Colonic mucosa (tissue), 4 donors: ENCODE results near the gene PRMT7. TPM values are rescaled to one million over a fixed set of nuclear protein-coding genes. Genes with fewer than 3 reads are reported as not detected.

Experiments used
- DNase-seq: peaks from one replicate; pipeline ENCODE4 v3.0.0-alpha.2; 2020
- H3K27ac ChIP-seq: fragments of 200-600 bp; one replicate; pipeline ENCODE4 v1.8.0; 2021
- H3K27me3 ChIP-seq: fragments of 200-600 bp; one replicate; pipeline ENCODE4 v1.8.0; 2021
- H3K36me3 ChIP-seq: fragments of 200-600 bp; one replicate; pipeline ENCODE4 v1.8.0; 2021
- H3K4me1 ChIP-seq: fragments of 200-600 bp; one replicate; pipeline ENCODE4 v1.8.0; 2021; ENCODE audit warnings: mild to moderate bottlenecking
- H3K4me3 ChIP-seq: fragments of 200-600 bp; one replicate; pipeline ENCODE4 v1.8.0; 2021
- H3K9ac ChIP-seq, 2 donors: one replicate each; pipeline ENCODE4 v1.7.0; 2013; ENCODE audit warnings: control low read depth in 2 of 2, low read depth in 2 of 2, low read length in 2 of 2
- H3K9me3 ChIP-seq: fragments of 200-600 bp; one replicate; pipeline ENCODE4 v1.8.0; 2021
- intact Hi-C: fragments of 100-400 bp; cut with DNase I; formaldehyde crosslinking; loops from one replicate; pipeline ENCODE4 v1.14.1; 2022
- total RNA-seq, 2 donors: library from RNA; stranded (reverse); fragmentation: NEBNext Ultra II Directional in 1 of 2; extraction: Animal tissue kit (Norgen Biotek cat#: 25700) in 1 of 2; gene quantifications; one replicate each; pipeline ENCODE4 v1.2.1, GENCODE V29; 2021
- TF ChIP-seq, protein P1 (sequence below): fragments of 200-600 bp; IDR thresholded peaks from one replicate; pipeline ENCODE4 v1.8.0; 2022; ENCODE audit warnings: antibody characterized with exemption, mild to moderate bottlenecking
- donor health status: healthy.
- donor health status: DM: no; HTN: no; CAD: no.
- donor health status: DM: no; HTN: no; CAD: no.

Gene PRMT7
- total RNA-seq, 2 donors from 2014 or later, result 18.0 to 45.4 TPM

DNA sequence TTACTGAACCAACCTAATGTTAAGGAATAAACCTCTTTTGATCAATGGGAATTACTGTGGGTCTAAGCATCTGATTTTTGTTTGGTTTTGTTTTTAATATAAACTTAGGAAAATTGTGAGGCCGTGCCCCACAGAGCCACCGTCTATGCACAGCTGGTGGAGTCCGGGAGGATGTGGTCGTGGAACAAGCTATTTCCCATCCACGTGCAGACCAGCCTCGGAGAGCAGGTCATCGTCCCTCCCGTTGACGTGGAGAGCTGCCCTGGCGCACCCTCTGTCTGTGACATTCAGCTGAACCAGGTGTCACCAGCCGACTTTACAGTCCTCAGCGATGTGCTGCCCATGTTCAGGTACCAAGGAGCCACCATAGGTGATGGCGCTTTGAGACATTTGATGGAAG lies 28.4 kb downstream of the PRMT7 start:
- no peak for DNase-seq
- H3K9me3 ChIP-seq, result no peaks in the 10 kb centered on the region
- no peaks in the 10 kb centered on the region for H3K27me3 ChIP-seq
- intact Hi-C loops, result no loop called here
- H3K36me3 ChIP-seq, result peaks cover 4% of the 10 kb centered on the region
- no peak overlapping the region for H3K4me3 ChIP-seq
- TF ChIP-seq, protein P1, sequence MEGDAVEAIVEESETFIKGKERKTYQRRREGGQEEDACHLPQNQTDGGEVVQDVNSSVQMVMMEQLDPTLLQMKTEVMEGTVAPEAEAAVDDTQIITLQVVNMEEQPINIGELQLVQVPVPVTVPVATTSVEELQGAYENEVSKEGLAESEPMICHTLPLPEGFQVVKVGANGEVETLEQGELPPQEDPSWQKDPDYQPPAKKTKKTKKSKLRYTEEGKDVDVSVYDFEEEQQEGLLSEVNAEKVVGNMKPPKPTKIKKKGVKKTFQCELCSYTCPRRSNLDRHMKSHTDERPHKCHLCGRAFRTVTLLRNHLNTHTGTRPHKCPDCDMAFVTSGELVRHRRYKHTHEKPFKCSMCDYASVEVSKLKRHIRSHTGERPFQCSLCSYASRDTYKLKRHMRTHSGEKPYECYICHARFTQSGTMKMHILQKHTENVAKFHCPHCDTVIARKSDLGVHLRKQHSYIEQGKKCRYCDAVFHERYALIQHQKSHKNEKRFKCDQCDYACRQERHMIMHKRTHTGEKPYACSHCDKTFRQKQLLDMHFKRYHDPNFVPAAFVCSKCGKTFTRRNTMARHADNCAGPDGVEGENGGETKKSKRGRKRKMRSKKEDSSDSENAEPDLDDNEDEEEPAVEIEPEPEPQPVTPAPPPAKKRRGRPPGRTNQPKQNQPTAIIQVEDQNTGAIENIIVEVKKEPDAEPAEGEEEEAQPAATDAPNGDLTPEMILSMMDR, result no peak
- H3K27ac ChIP-seq, result no peak overlapping the region
- no peaks in the 10 kb centered on the region for H3K4me1 ChIP-seq
- H3K9ac ChIP-seq, result no peak overlapping the region

DNA sequence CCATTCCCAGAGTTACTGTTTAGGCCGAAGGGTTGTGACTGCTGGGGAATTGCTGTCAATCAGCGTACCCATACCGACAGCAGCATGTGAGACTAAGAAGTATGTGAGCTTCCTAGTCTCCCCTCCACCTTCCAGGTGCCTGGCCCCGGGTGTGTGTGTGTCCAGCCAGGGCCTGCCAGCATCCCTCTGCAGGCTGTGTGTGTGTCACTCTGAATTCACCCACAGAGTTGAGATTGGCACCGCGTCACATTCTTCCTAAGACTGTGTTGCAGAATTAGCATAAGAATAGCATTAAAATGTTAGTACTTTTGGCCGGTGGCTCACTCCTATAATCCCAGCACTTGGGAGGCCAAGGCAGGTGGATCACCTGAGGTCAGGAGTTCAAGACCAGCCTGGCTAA lies 31.8 kb downstream of the PRMT7 start:
- Histone ChIP-seq H3K4me1 (no peaks in the 10 kb centered on the region), H3K9me3 (no peaks in the 10 kb centered on the region), H3K36me3 (peaks cover 4% of the 10 kb centered on the region), H3K27me3 (no peaks in the 10 kb centered on the region), H3K4me3 (no peak overlapping the region), H3K9ac (no peak overlapping the region), H3K27ac (no peak overlapping the region)
- no peak for DNase-seq
- TF ChIP-seq, protein P1, result no peak
- intact Hi-C loops, result no loop called here

DNA sequence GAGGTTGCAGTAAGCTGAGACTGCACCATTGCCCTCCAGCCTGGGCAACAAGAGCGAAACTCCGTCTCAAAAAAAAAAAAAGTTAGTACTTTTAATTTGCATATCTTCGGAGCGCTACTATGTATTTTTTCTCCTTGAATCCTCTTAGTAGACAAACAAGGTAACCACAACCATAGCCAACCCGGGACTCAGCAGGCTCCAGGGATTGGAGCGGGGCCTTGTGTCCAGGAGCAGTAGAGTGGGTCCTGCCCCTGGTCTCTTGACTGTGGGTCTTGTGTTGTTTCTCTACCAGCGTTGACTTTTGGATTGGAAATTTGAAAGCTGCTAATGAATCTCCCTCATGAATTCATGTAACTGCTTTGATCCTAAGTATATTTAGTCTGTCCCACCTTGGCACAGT lies 32.3 kb downstream of the PRMT7 start:
- no peak overlapping the region for H3K4me3 ChIP-seq
- H3K27me3 ChIP-seq, result no peaks in the 10 kb centered on the region
- H3K36me3 ChIP-seq, result peaks cover 4% of the 10 kb centered on the region
- H3K9ac ChIP-seq, result no peak overlapping the region
- intact Hi-C loops, result no loop called here
- TF ChIP-seq, protein P1, result no peak
- no peak for DNase-seq
- H3K4me1 ChIP-seq, result no peaks in the 10 kb centered on the region
- no peak overlapping the region for H3K27ac ChIP-seq
- H3K9me3 ChIP-seq, result no peaks in the 10 kb centered on the region

- Histone ChIP-seq H3K4me3 (no peak overlapping the region), H3K4me1 (no peaks in the 10 kb centered on the region), H3K27me3 (no peaks in the 10 kb centered on the region), H3K36me3 (peaks cover 7% of the 10 kb centered on the region), H3K9ac (no peak overlapping the region), H3K9me3 (no peaks in the 10 kb centered on the region), H3K27ac (no peak overlapping the region)
- intact Hi-C loops, result no loop called here
- TF ChIP-seq, protein P1, result no peak
- no peak for DNase-seq
These were observed 33.4 kb downstream of the PRMT7 start for GRCh38 chr16:68344252-68344651.

DNA sequence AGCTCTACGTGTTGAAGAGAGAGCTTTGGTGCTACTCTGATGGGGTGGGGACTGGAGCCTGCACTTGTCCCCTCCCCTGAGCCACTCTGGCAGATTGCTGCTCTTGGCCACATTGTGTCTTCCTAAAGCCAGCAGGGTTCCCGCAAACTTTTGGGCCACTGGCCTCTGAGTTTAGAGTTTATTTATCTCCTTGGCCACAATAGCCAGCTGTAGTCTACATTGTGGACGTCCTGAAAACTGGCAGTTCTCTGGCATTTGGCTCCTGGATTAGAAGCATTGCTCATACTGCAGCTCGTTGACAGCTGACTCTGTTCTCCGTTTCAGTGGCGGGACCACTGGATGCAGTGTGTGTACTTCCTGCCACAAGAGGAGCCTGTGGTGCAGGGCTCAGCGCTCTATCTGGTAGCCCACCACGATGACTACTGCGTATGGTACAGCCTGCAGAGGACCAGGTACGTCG lies 34.6 kb downstream of the PRMT7 start:
- intact Hi-C loops, result no loop called here
- Histone ChIP-seq H3K9me3 (no peaks in the 10 kb centered on the region), H3K27me3 (no peaks in the 10 kb centered on the region), H3K4me1 (no peaks in the 10 kb centered on the region), H3K27ac (no peak overlapping the region), H3K9ac (no peak overlapping the region), H3K36me3 (peaks cover 7% of the 10 kb centered on the region), H3K4me3 (no peak overlapping the region)
- DNase-seq, result no peak
- TF ChIP-seq, protein P1, result no peak
